Astrocyte (in vitro differentiated cells and primary cell): ENCODE data around the gene TMEM200A. TPM values are rescaled to one million over a fixed set of nuclear protein-coding genes. Genes with fewer than 3 reads are reported as not detected.

Source experiments
- DNase-seq: peaks from one replicate; pipeline ENCODE4 v3.0.0-alpha.2; 2010; ENCODE audit warnings: low read depth
- FAIRE-seq: peaks from 2 replicates; lab custom pipeline; 2011; peaks lifted over from hg19 to GRCh38; lab: Jason Lieb, UNC
- H2AFZ ChIP-seq: 2 replicates; pipeline ENCODE4 v1.6.0; 2012; ENCODE audit warnings: low read depth, low read length, inconsistent platforms
- H3K27ac ChIP-seq: 2 replicates; pipeline ENCODE4 v1.5.1; 2011; ENCODE audit warnings: low read depth, low read length, inconsistent platforms
- H3K27me3 ChIP-seq: 2 replicates; pipeline ENCODE4 v1.6.0; 2011; ENCODE audit warnings: low read length, inconsistent platforms; ENCODE audit not compliant: insufficient read depth
- H3K36me3 ChIP-seq: 2 replicates; pipeline ENCODE4 v1.5.1; 2011; ENCODE audit warnings: low read length, inconsistent platforms; ENCODE audit not compliant: insufficient read depth
- H3K4me1 ChIP-seq: 2 replicates; pipeline ENCODE4 v1.5.1; 2011; ENCODE audit warnings: low read length, inconsistent platforms; ENCODE audit not compliant: insufficient read depth
- H3K4me2 ChIP-seq: 2 replicates; pipeline ENCODE4 v1.6.0; 2012; ENCODE audit warnings: low read length, inconsistent platforms
- H3K4me3 ChIP-seq: 2 replicates; pipeline ENCODE4 v1.5.1; 2011; ENCODE audit warnings: low read depth, mild to moderate bottlenecking, low read length, inconsistent platforms; ENCODE audit not compliant: insufficient read depth
- H3K79me2 ChIP-seq: 2 replicates; pipeline ENCODE4 v1.6.0; 2012; ENCODE audit warnings: mild to moderate bottlenecking, low read length, inconsistent platforms; ENCODE audit not compliant: insufficient read depth
- H3K9ac ChIP-seq: 2 replicates; pipeline ENCODE4 v1.6.0; 2012; ENCODE audit warnings: mild to moderate bottlenecking, low read length, inconsistent platforms
- H3K9me3 ChIP-seq: 2 replicates; pipeline ENCODE4 v1.5.1; 2012; ENCODE audit warnings: low read depth, mild to moderate bottlenecking, low read length, inconsistent platforms; ENCODE audit not compliant: insufficient read depth
- H4K20me1 ChIP-seq: 2 replicates; pipeline ENCODE4 v1.6.0; 2012; ENCODE audit warnings: low read length, inconsistent platforms; ENCODE audit not compliant: insufficient read depth
- H3K27ac Mint-ChIP-seq: one replicate; pipeline ENCODE4 v1.8.0; 2021; ENCODE audit warnings: mild to moderate bottlenecking, mixed read lengths; ENCODE audit not compliant: unreplicated experiment
- H3K27me3 Mint-ChIP-seq: one replicate; pipeline ENCODE4 v1.8.0; 2021; ENCODE audit warnings: low read depth, mixed read lengths; ENCODE audit not compliant: unreplicated experiment
- H3K36me3 Mint-ChIP-seq: one replicate; pipeline ENCODE4 v1.8.0; 2021; ENCODE audit warnings: low read depth, mixed read lengths; ENCODE audit not compliant: unreplicated experiment
- H3K4me1 Mint-ChIP-seq: one replicate; pipeline ENCODE4 v1.8.0; 2021; ENCODE audit warnings: low read depth, mixed read lengths; ENCODE audit not compliant: unreplicated experiment
- H3K4me3 Mint-ChIP-seq: one replicate; pipeline ENCODE4 v1.8.0; 2021; ENCODE audit warnings: mild to moderate bottlenecking, moderate library complexity, mixed read lengths; ENCODE audit not compliant: unreplicated experiment
- H3K9me3 Mint-ChIP-seq: one replicate; pipeline ENCODE4 v1.8.0; 2021; ENCODE audit warnings: mild to moderate bottlenecking, mixed read lengths; ENCODE audit not compliant: unreplicated experiment
- EZH2 ChIP-seq: IDR thresholded peaks from 2 replicates; pipeline ENCODE4 v1.6.1; 2012; ENCODE audit warnings: mild to moderate bottlenecking, low read length, inconsistent platforms; ENCODE audit not compliant: insufficient read depth
- total RNA-seq: library from RNA; stranded (reverse); gene quantifications from 2 replicates; pipeline ENCODE4 v1.2.1, GENCODE V29; 2021
- TF ChIP-seq, protein P1 (sequence below): IDR thresholded peaks from 2 replicates; pipeline ENCODE4 v1.5.1; 2011; ENCODE audit warnings: low read depth, mild to moderate bottlenecking, inconsistent platforms, low read length, moderate library complexity; ENCODE audit not compliant: insufficient read depth

Gene TMEM200A
- total RNA-seq, 1 donor from 2014 or later, result 14.9 TPM

DNA sequence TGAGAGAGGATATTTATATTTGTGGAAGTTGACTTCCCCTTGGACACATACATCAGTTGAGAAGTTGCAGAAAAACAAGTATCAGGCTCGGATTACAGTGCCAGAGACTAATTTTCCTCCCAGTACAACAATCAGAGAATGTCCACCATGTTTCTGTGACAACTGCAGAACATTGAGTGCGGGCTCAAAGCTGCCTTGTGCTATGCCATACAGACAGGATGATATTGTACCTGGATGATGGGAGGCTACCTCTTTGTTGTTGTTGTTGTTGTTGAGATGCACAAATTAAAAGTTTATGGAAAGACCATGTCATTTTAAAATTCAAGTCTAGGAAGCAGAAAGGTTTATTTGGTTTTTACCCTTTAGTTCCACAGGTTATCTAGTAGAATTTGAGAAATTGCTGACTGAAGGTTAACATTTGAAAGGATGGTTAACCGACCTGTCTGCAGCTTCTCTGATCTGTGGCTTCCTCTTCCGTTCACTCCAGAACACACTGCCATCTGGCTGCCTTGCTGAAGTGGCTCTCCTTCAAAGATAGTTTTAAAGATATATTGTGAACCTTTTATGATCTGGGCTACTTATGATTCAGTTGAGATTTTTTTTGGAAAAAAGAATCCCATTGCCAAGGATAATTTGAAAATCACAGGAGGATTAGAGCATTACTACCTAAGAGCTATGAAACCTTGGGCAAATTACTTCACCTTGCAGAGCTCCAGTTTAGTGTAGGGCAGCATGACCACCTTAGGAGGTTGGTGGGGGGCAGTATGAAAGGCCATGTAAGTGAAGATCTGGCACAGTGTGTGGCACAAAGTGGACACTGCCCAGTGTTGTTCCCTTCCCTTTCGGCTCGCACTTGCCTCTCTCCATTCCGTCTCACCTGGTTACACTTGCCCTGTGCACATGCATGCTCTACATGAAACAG lies 15.9 kb downstream of the TMEM200A start:
- no peak overlapping the region for H2AFZ ChIP-seq
- no peak for FAIRE-seq
- Mint-ChIP-seq H3K27me3 (no peaks in the 10 kb centered on the region), H3K27ac (no peak overlapping the region), H3K36me3 (no peaks in the 10 kb centered on the region), H3K4me3 (no peak overlapping the region), H3K9me3 (no peaks in the 10 kb centered on the region), H3K4me1 (peaks cover 14% of the 10 kb centered on the region)
- H3K36me3 ChIP-seq, result peaks cover 5% of the 10 kb centered on the region
- H4K20me1 ChIP-seq, result peaks cover 53% of the 10 kb centered on the region
- TF ChIP-seq, protein P1, sequence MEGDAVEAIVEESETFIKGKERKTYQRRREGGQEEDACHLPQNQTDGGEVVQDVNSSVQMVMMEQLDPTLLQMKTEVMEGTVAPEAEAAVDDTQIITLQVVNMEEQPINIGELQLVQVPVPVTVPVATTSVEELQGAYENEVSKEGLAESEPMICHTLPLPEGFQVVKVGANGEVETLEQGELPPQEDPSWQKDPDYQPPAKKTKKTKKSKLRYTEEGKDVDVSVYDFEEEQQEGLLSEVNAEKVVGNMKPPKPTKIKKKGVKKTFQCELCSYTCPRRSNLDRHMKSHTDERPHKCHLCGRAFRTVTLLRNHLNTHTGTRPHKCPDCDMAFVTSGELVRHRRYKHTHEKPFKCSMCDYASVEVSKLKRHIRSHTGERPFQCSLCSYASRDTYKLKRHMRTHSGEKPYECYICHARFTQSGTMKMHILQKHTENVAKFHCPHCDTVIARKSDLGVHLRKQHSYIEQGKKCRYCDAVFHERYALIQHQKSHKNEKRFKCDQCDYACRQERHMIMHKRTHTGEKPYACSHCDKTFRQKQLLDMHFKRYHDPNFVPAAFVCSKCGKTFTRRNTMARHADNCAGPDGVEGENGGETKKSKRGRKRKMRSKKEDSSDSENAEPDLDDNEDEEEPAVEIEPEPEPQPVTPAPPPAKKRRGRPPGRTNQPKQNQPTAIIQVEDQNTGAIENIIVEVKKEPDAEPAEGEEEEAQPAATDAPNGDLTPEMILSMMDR, result no peak
- TF ChIP-seq EZH2, result no peak
- no peaks in the 10 kb centered on the region for H3K27me3 ChIP-seq
- no peak overlapping the region for H3K4me3 ChIP-seq
- H3K9me3 ChIP-seq, result no peaks in the 10 kb centered on the region
- no peak overlapping the region for H3K27ac ChIP-seq
- no peak overlapping the region for H3K4me2 ChIP-seq
- H3K9ac ChIP-seq, result no peak overlapping the region
- DNase-seq, result no peak
- no peaks in the 10 kb centered on the region for H3K4me1 ChIP-seq
- peaks cover 99% of the 10 kb centered on the region for H3K79me2 ChIP-seq

DNA sequence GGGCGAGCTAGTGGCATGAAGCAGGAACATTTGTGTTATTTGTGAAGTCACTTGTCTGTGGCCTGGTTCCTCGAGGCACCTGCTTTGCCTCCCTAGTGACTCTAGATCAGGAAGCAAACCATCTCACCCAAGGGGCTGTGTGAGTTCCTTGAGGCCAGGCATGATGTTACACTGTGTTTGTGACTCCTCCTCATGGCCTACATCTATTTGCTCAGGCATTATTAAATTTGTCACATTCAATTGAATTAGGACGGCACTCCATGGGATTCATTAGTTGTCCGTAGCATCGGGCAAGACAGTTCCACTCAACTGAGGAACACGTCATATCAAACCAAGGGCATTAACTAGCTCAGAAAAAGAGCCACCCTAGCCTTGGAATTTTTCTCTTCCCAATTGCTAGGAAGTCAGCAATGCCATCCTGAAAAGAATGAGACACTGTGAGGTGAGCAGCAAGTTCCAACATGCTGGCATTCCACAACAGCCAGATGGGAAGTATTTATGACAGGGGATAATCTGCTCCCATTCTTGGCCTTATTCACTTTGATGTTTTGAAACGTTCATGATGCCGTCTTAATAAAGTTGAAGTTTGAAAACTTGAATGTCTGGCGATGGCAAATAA lies 17.2 kb downstream of the TMEM200A start:
- DNase-seq (no peak), FAIRE-seq (no peak)
- H3K4me2 ChIP-seq, result no peak overlapping the region
- Mint-ChIP-seq H3K9me3 (no peaks in the 10 kb centered on the region), H3K4me3 (no peak overlapping the region), H3K27ac (no peak overlapping the region), H3K4me1 (peaks cover 14% of the 10 kb centered on the region), H3K36me3 (no peaks in the 10 kb centered on the region), H3K27me3 (no peaks in the 10 kb centered on the region)
- no peak for TF ChIP-seq EZH2
- TF ChIP-seq, protein P1, result no peak
- no peaks in the 10 kb centered on the region for H3K4me1 ChIP-seq
- H3K36me3 ChIP-seq, result peaks cover 11% of the 10 kb centered on the region
- peaks cover 98% of the 10 kb centered on the region for H3K79me2 ChIP-seq
- H2AFZ ChIP-seq, result no peak overlapping the region
- H3K27ac ChIP-seq, result no peak overlapping the region
- peaks cover 50% of the 10 kb centered on the region for H4K20me1 ChIP-seq
- H3K9me3 ChIP-seq, result no peaks in the 10 kb centered on the region
- H3K9ac ChIP-seq, result no peak overlapping the region
- no peaks in the 10 kb centered on the region for H3K27me3 ChIP-seq
- no peak overlapping the region for H3K4me3 ChIP-seq
